Measurements from ENCODE around the gene CYRIA. TPM values are rescaled to one million over a fixed set of nuclear protein-coding genes. Genes with fewer than 3 reads are reported as not detected.

Gene CYRIA
- 5.8 TPM for polyA plus RNA-seq (2013, experiment 1 of 4)
- polyA plus RNA-seq (2013, experiment 2 of 4) = 3.6 TPM
- 4.1 TPM for polyA plus RNA-seq (2013, experiment 3 of 4)
- polyA plus RNA-seq (2013, experiment 4 of 4) = 4.7 TPM

GRCh38 chr2:16665748-16666448 lies at the start of gene CYRIA:
Gene CYRIA, minus strand, starts transcription at chr2:16665834. Its CDS starts 77,715 bp downstream, at chr2:16588119.
- WGBS, 2 experiments = 3% methylated on average over 38 to 53 of the region's 54 CpGs
- Histone ChIP-seq H3K36me3 (ENCODE audit: control insufficient read depth, insufficient read depth, low read length) (no peaks in the 10 kb centered on the region), H3K4me3 (ENCODE audit: insufficient read depth, low read depth, low read length) (peak within 1 kb of the TSS; percentile 39), H3K27me3 (ENCODE audit: control insufficient read depth, insufficient read depth, low read length, poor library complexity, severe bottlenecking) (peaks cover 25% of the 10 kb centered on the region), H3K9me3 (ENCODE audit: control insufficient read depth, low read length) (no peaks in the 10 kb centered on the region), H3K4me1 (ENCODE audit: control insufficient read depth, insufficient read depth, low read length) (peaks cover 15% of the 10 kb centered on the region), H3K27ac (ENCODE audit: insufficient read depth, low read depth, low read length, poor library complexity, severe bottlenecking) (no peak within 1 kb of the TSS)

GRCh38 chr2:16713011-16713423 lies 47.4 kb upstream of the CYRIA start:
- Histone ChIP-seq H3K27ac (ENCODE audit: insufficient read depth, low read depth, low read length, poor library complexity, severe bottlenecking) (no peak overlapping the region), H3K4me3 (ENCODE audit: insufficient read depth, low read depth, low read length) (no peak overlapping the region)
- 91 to 92% methylated on average over 5 of the region's 5 CpGs for WGBS, 2 experiments

GRCh38 chr2:16709769-16710168 lies 44.1 kb upstream of the CYRIA start:
- H3K4me1 ChIP-seq (ENCODE audit: control insufficient read depth, insufficient read depth, low read length) = no peaks in the 10 kb centered on the region
- 93 to 100% methylated on average over 1 to 2 of the region's 2 CpGs for WGBS, 2 experiments
- no peaks in the 10 kb centered on the region for H3K36me3 ChIP-seq (ENCODE audit: control insufficient read depth, insufficient read depth, low read length)
- H3K27ac ChIP-seq (ENCODE audit: insufficient read depth, low read depth, low read length, poor library complexity, severe bottlenecking) = no peak overlapping the region
- H3K4me3 ChIP-seq (ENCODE audit: insufficient read depth, low read depth, low read length) = no peak overlapping the region
- H3K27me3 ChIP-seq (ENCODE audit: control insufficient read depth, insufficient read depth, low read length, poor library complexity, severe bottlenecking) = no peaks in the 10 kb centered on the region
- H3K9me3 ChIP-seq (ENCODE audit: control insufficient read depth, low read length) = no peaks in the 10 kb centered on the region

More at GRCh38 chr2:16713011-16713423, 47.4 kb upstream of the CYRIA start:
- H3K4me1 ChIP-seq (ENCODE audit: control insufficient read depth, insufficient read depth, low read length) = no peaks in the 10 kb centered on the region
- no peaks in the 10 kb centered on the region for H3K9me3 ChIP-seq (ENCODE audit: control insufficient read depth, low read length)
- no peaks in the 10 kb centered on the region for H3K36me3 ChIP-seq (ENCODE audit: control insufficient read depth, insufficient read depth, low read length)
- no peaks in the 10 kb centered on the region for H3K27me3 ChIP-seq (ENCODE audit: control insufficient read depth, insufficient read depth, low read length, poor library complexity, severe bottlenecking)

GRCh38 chr2:16708173-16708572 lies 42.5 kb upstream of the CYRIA start:
- no peaks in the 10 kb centered on the region for H3K36me3 ChIP-seq (ENCODE audit: control insufficient read depth, insufficient read depth, low read length)
- no peaks in the 10 kb centered on the region for H3K9me3 ChIP-seq (ENCODE audit: control insufficient read depth, low read length)
- no peaks in the 10 kb centered on the region for H3K4me1 ChIP-seq (ENCODE audit: control insufficient read depth, insufficient read depth, low read length)
- WGBS, 2 experiments = 93 to 100% methylated on average over 2 of the region's 2 CpGs
- H3K27me3 ChIP-seq (ENCODE audit: control insufficient read depth, insufficient read depth, low read length, poor library complexity, severe bottlenecking) = no peaks in the 10 kb centered on the region
- H3K27ac ChIP-seq (ENCODE audit: insufficient read depth, low read depth, low read length, poor library complexity, severe bottlenecking) = no peak overlapping the region
- no peak overlapping the region for H3K4me3 ChIP-seq (ENCODE audit: insufficient read depth, low read depth, low read length)

GRCh38 chr2:16707014-16707623 lies 41.5 kb upstream of the CYRIA start:
- H3K9me3 ChIP-seq (ENCODE audit: control insufficient read depth, low read length) = no peaks in the 10 kb centered on the region
- no peaks in the 10 kb centered on the region for H3K27me3 ChIP-seq (ENCODE audit: control insufficient read depth, insufficient read depth, low read length, poor library complexity, severe bottlenecking)
- no peak overlapping the region for H3K27ac ChIP-seq (ENCODE audit: insufficient read depth, low read depth, low read length, poor library complexity, severe bottlenecking)
- no peak overlapping the region for H3K4me3 ChIP-seq (ENCODE audit: insufficient read depth, low read depth, low read length)
- WGBS, 2 experiments = 95 to 96% methylated on average over 4 to 5 of the region's 5 CpGs
- no peaks in the 10 kb centered on the region for H3K36me3 ChIP-seq (ENCODE audit: control insufficient read depth, insufficient read depth, low read length)
- H3K4me1 ChIP-seq (ENCODE audit: control insufficient read depth, insufficient read depth, low read length) = no peaks in the 10 kb centered on the region

GRCh38 chr2:16700551-16701259 lies 35.1 kb upstream of the CYRIA start:
- 94% methylated on average over 10 to 11 of the region's 11 CpGs for WGBS, 2 experiments

GRCh38 chr2:16693854-16694253 lies 28.2 kb upstream of the CYRIA start:
- Histone ChIP-seq H3K4me1 (ENCODE audit: control insufficient read depth, insufficient read depth, low read length) (no peaks in the 10 kb centered on the region), H3K27me3 (ENCODE audit: control insufficient read depth, insufficient read depth, low read length, poor library complexity, severe bottlenecking) (no peaks in the 10 kb centered on the region), H3K36me3 (ENCODE audit: control insufficient read depth, insufficient read depth, low read length) (no peaks in the 10 kb centered on the region), H3K9me3 (ENCODE audit: control insufficient read depth, low read length) (no peaks in the 10 kb centered on the region), H3K27ac (ENCODE audit: insufficient read depth, low read depth, low read length, poor library complexity, severe bottlenecking) (no peak overlapping the region), H3K4me3 (ENCODE audit: insufficient read depth, low read depth, low read length) (no peak overlapping the region)
- 93 to 96% methylated on average over 2 to 4 of the region's 4 CpGs for WGBS, 2 experiments

More at GRCh38 chr2:16700551-16701259, 35.1 kb upstream of the CYRIA start:
- H3K27me3 ChIP-seq (ENCODE audit: control insufficient read depth, insufficient read depth, low read length, poor library complexity, severe bottlenecking) = no peaks in the 10 kb centered on the region
- H3K27ac ChIP-seq (ENCODE audit: insufficient read depth, low read depth, low read length, poor library complexity, severe bottlenecking) = no peak overlapping the region
- no peak overlapping the region for H3K4me3 ChIP-seq (ENCODE audit: insufficient read depth, low read depth, low read length)
- no peaks in the 10 kb centered on the region for H3K36me3 ChIP-seq (ENCODE audit: control insufficient read depth, insufficient read depth, low read length)
- H3K4me1 ChIP-seq (ENCODE audit: control insufficient read depth, insufficient read depth, low read length) = no peaks in the 10 kb centered on the region
- no peaks in the 10 kb centered on the region for H3K9me3 ChIP-seq (ENCODE audit: control insufficient read depth, low read length)

- H3K9me3 ChIP-seq (ENCODE audit: control insufficient read depth, low read length) = no peaks in the 10 kb centered on the region
- 94% methylated on average over 6 of the region's 7 CpGs for WGBS, 2 experiments
- no peaks in the 10 kb centered on the region for H3K36me3 ChIP-seq (ENCODE audit: control insufficient read depth, insufficient read depth, low read length)
- no peaks in the 10 kb centered on the region for H3K27me3 ChIP-seq (ENCODE audit: control insufficient read depth, insufficient read depth, low read length, poor library complexity, severe bottlenecking)
- no peaks in the 10 kb centered on the region for H3K4me1 ChIP-seq (ENCODE audit: control insufficient read depth, insufficient read depth, low read length)
- no peak overlapping the region for H3K4me3 ChIP-seq (ENCODE audit: insufficient read depth, low read depth, low read length)
- H3K27ac ChIP-seq (ENCODE audit: insufficient read depth, low read depth, low read length, poor library complexity, severe bottlenecking) = no peak overlapping the region
Observed at GRCh38 chr2:16691261-16691660, 25.6 kb upstream of the CYRIA start.

- H3K27ac ChIP-seq (ENCODE audit: insufficient read depth, low read depth, low read length, poor library complexity, severe bottlenecking) = no peak overlapping the region
- H3K27me3 ChIP-seq (ENCODE audit: control insufficient read depth, insufficient read depth, low read length, poor library complexity, severe bottlenecking) = no peaks in the 10 kb centered on the region
- 94 to 96% methylated on average over 4 of the region's 4 CpGs for WGBS, 2 experiments
- no peaks in the 10 kb centered on the region for H3K36me3 ChIP-seq (ENCODE audit: control insufficient read depth, insufficient read depth, low read length)
- no peaks in the 10 kb centered on the region for H3K9me3 ChIP-seq (ENCODE audit: control insufficient read depth, low read length)
- H3K4me3 ChIP-seq (ENCODE audit: insufficient read depth, low read depth, low read length) = no peak overlapping the region
- no peaks in the 10 kb centered on the region for H3K4me1 ChIP-seq (ENCODE audit: control insufficient read depth, insufficient read depth, low read length)
Observed at GRCh38 chr2:16687955-16688354, 22.3 kb upstream of the CYRIA start.

GRCh38 chr2:16687222-16687621 lies 21.6 kb upstream of the CYRIA start:
- H3K27me3 ChIP-seq (ENCODE audit: control insufficient read depth, insufficient read depth, low read length, poor library complexity, severe bottlenecking) = no peaks in the 10 kb centered on the region
- 90 to 91% methylated on average over 1 of the region's 1 CpG for WGBS, 2 experiments
- no peak overlapping the region for H3K27ac ChIP-seq (ENCODE audit: insufficient read depth, low read depth, low read length, poor library complexity, severe bottlenecking)
- no peaks in the 10 kb centered on the region for H3K9me3 ChIP-seq (ENCODE audit: control insufficient read depth, low read length)
- no peaks in the 10 kb centered on the region for H3K4me1 ChIP-seq (ENCODE audit: control insufficient read depth, insufficient read depth, low read length)
- H3K36me3 ChIP-seq (ENCODE audit: control insufficient read depth, insufficient read depth, low read length) = no peaks in the 10 kb centered on the region
- no peak overlapping the region for H3K4me3 ChIP-seq (ENCODE audit: insufficient read depth, low read depth, low read length)

All from ectodermal cell (in vitro differentiated cells).